ENCODE results near the gene SLC25A18.

Gene SLC25A18

GRCh38 chr22:17569971-17570511 lies 6.7 kb downstream of the SLC25A18 start:
- peaks cover 8% of the 10 kb centered on the region for H3K4me1 ChIP-seq (ENCODE audit: insufficient read depth, insufficient read length)
- TF ChIP-seq YY1 (IDR thresholded peaks at IDR 0.05; ENCODE audit: insufficient read depth, insufficient read length) (no peak), SUZ12 (IDR thresholded peaks at IDR 0.05; ENCODE audit: extremely low read depth, insufficient read depth, insufficient read length) (no peak), ZNF274 (IDR thresholded peaks at IDR 0.05; ENCODE audit: low read depth, low read length) (no peak)
- H3K9me3 ChIP-seq (ENCODE audit: insufficient read depth, low read length) = no peaks in the 10 kb centered on the region
- peak overlapping the region; percentile 3 for H3K9ac ChIP-seq (ENCODE audit: insufficient read length, low read depth)
- H3K27me3 ChIP-seq (ENCODE audit: insufficient read depth, insufficient read length) = no peaks in the 10 kb centered on the region
- H3K4me3 ChIP-seq (ENCODE audit: insufficient read length, low read depth) = no peak overlapping the region
- no peak for DNase-seq (ENCODE audit: low read depth, low spot score)
- no peaks in the 10 kb centered on the region for H3K36me3 ChIP-seq (ENCODE audit: insufficient read depth, insufficient read length, low read length)

- TF ChIP-seq ZNF274 (IDR thresholded peaks at IDR 0.05; ENCODE audit: low read depth, low read length) = no peak
- TF ChIP-seq SUZ12 (IDR thresholded peaks at IDR 0.05; ENCODE audit: extremely low read depth, insufficient read depth, insufficient read length) = no peak
- TF ChIP-seq YY1 (IDR thresholded peaks at IDR 0.05; ENCODE audit: insufficient read depth, insufficient read length) = no peak
- H3K4me1 ChIP-seq (ENCODE audit: insufficient read depth, insufficient read length) = peaks cover 8% of the 10 kb centered on the region
- H3K9me3 ChIP-seq (ENCODE audit: insufficient read depth, low read length) = no peaks in the 10 kb centered on the region
- H3K36me3 ChIP-seq (ENCODE audit: insufficient read depth, insufficient read length, low read length) = no peaks in the 10 kb centered on the region
- no peaks in the 10 kb centered on the region for H3K27me3 ChIP-seq (ENCODE audit: insufficient read depth, insufficient read length)
- H3K4me3 ChIP-seq (ENCODE audit: insufficient read length, low read depth) = no peak overlapping the region
- H3K9ac ChIP-seq (ENCODE audit: insufficient read length, low read depth) = no peak overlapping the region
- DNase-seq (ENCODE audit: low read depth, low spot score) = no peak
These were observed 7.7 kb downstream of the SLC25A18 start for GRCh38 chr22:17570851-17571631.

DNA sequence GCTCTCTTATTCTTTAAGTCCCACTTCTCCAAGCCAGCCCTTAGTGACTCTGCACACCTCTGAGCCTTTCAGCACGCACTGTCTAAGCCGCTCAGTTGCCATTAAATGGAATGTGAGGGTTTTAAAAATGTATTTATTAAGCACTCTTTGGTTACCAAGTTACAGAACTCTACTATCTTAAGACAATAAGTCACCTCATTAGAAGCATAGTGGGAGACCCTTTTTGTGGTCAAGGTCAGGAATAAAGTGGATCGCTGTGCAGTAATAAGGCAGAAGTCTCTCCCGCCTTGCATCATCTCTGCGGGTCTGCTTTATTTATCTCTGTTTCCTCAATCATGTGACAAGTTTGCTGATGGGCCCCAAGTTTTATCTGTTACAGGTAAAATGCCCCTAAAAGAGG lies 11.9 kb downstream of the SLC25A18 start:
- H3K9ac ChIP-seq (ENCODE audit: insufficient read length, low read depth) = no peak overlapping the region

DNA sequence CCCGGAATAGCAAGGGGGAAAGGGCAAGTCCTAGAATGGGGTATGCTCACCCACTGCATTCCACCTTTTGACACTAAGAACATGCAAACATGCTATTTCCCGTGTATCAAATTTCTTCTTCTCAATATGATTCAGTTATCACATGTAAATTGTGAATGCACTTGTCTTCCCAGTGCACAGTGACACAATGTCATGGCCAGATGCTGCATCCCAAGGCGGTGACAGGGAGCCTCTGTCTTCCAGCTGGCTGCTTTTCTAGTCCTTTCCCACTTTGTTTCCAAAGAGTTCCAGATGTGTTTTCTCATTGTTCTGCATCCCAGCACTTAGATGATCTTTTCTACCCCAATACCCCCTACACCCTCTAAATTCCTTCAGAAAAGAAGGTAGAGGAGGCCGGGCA lies 12.4 kb downstream of the SLC25A18 start:
- Histone ChIP-seq H3K9me3 (ENCODE audit: insufficient read depth, low read length) (no peaks in the 10 kb centered on the region), H3K9ac (ENCODE audit: insufficient read length, low read depth) (no peak overlapping the region), H3K36me3 (ENCODE audit: insufficient read depth, insufficient read length, low read length) (no peaks in the 10 kb centered on the region), H3K27me3 (ENCODE audit: insufficient read depth, insufficient read length) (no peaks in the 10 kb centered on the region), H3K4me1 (ENCODE audit: insufficient read depth, insufficient read length) (peaks cover 5% of the 10 kb centered on the region), H3K4me3 (ENCODE audit: insufficient read length, low read depth) (no peak overlapping the region)
- TF ChIP-seq SUZ12 (IDR thresholded peaks at IDR 0.05; ENCODE audit: extremely low read depth, insufficient read depth, insufficient read length) = no peak
- no peak for DNase-seq (ENCODE audit: low read depth, low spot score)

More for the DNA sequence above, 11.9 kb downstream of the SLC25A18 start:
- TF ChIP-seq ZNF274 (IDR thresholded peaks at IDR 0.05; ENCODE audit: low read depth, low read length) = no peak
- no peak for TF ChIP-seq SUZ12 (IDR thresholded peaks at IDR 0.05; ENCODE audit: extremely low read depth, insufficient read depth, insufficient read length)
- no peak for TF ChIP-seq YY1 (IDR thresholded peaks at IDR 0.05; ENCODE audit: insufficient read depth, insufficient read length)
- no peak for DNase-seq (ENCODE audit: low read depth, low spot score)
- Histone ChIP-seq H3K36me3 (ENCODE audit: insufficient read depth, insufficient read length, low read length) (no peaks in the 10 kb centered on the region), H3K4me1 (ENCODE audit: insufficient read depth, insufficient read length) (peaks cover 3% of the 10 kb centered on the region), H3K4me3 (ENCODE audit: insufficient read length, low read depth) (no peak overlapping the region), H3K27me3 (ENCODE audit: insufficient read depth, insufficient read length) (no peaks in the 10 kb centered on the region), H3K9me3 (ENCODE audit: insufficient read depth, low read length) (no peaks in the 10 kb centered on the region)

- Histone ChIP-seq H3K9me3 (ENCODE audit: insufficient read depth, low read length) (no peaks in the 10 kb centered on the region), H3K4me3 (ENCODE audit: insufficient read length, low read depth) (no peak overlapping the region), H3K9ac (ENCODE audit: insufficient read length, low read depth) (no peak overlapping the region), H3K27me3 (ENCODE audit: insufficient read depth, insufficient read length) (no peaks in the 10 kb centered on the region), H3K4me1 (ENCODE audit: insufficient read depth, insufficient read length) (peaks cover 12% of the 10 kb centered on the region), H3K36me3 (ENCODE audit: insufficient read depth, insufficient read length, low read length) (no peaks in the 10 kb centered on the region)
- TF ChIP-seq YY1 (IDR thresholded peaks at IDR 0.05; ENCODE audit: insufficient read depth, insufficient read length) (no peak), ZNF274 (IDR thresholded peaks at IDR 0.05; ENCODE audit: low read depth, low read length) (no peak), SUZ12 (IDR thresholded peaks at IDR 0.05; ENCODE audit: extremely low read depth, insufficient read depth, insufficient read length) (no peak)
- no peak for DNase-seq (ENCODE audit: low read depth, low spot score)
These were observed 13.2 kb downstream of the SLC25A18 start for GRCh38 chr22:17576470-17576869.

- H3K9ac ChIP-seq (ENCODE audit: insufficient read length, low read depth) = no peak overlapping the region
- no peaks in the 10 kb centered on the region for H3K9me3 ChIP-seq (ENCODE audit: insufficient read depth, low read length)
- H3K4me3 ChIP-seq (ENCODE audit: insufficient read length, low read depth) = no peak overlapping the region
- H3K4me1 ChIP-seq (ENCODE audit: insufficient read depth, insufficient read length) = peaks cover 15% of the 10 kb centered on the region
- DNase-seq (ENCODE audit: low read depth, low spot score) = no peak
- H3K27me3 ChIP-seq (ENCODE audit: insufficient read depth, insufficient read length) = no peaks in the 10 kb centered on the region
- TF ChIP-seq ZNF274 (IDR thresholded peaks at IDR 0.05; ENCODE audit: low read depth, low read length) (no peak), SUZ12 (IDR thresholded peaks at IDR 0.05; ENCODE audit: extremely low read depth, insufficient read depth, insufficient read length) (no peak), YY1 (IDR thresholded peaks at IDR 0.05; ENCODE audit: insufficient read depth, insufficient read length) (no peak)
- peaks cover 8% of the 10 kb centered on the region for H3K36me3 ChIP-seq (ENCODE audit: insufficient read depth, insufficient read length, low read length)
These were observed 14.9 kb downstream of the SLC25A18 start for GRCh38 chr22:17578136-17578754.

- Histone ChIP-seq H3K4me3 (ENCODE audit: insufficient read length, low read depth) (no peak overlapping the region), H3K4me1 (ENCODE audit: insufficient read depth, insufficient read length) (peaks cover 15% of the 10 kb centered on the region), H3K27me3 (ENCODE audit: insufficient read depth, insufficient read length) (no peaks in the 10 kb centered on the region), H3K36me3 (ENCODE audit: insufficient read depth, insufficient read length, low read length) (peaks cover 10% of the 10 kb centered on the region), H3K9me3 (ENCODE audit: insufficient read depth, low read length) (no peaks in the 10 kb centered on the region), H3K9ac (ENCODE audit: insufficient read length, low read depth) (no peak overlapping the region)
- TF ChIP-seq SUZ12 (IDR thresholded peaks at IDR 0.05; ENCODE audit: extremely low read depth, insufficient read depth, insufficient read length) (no peak), ZNF274 (IDR thresholded peaks at IDR 0.05; ENCODE audit: low read depth, low read length) (no peak), YY1 (IDR thresholded peaks at IDR 0.05; ENCODE audit: insufficient read depth, insufficient read length) (no peak)
- DNase-seq (ENCODE audit: low read depth, low spot score) = no peak
These were observed 16.3 kb downstream of the SLC25A18 start for GRCh38 chr22:17579535-17579981.

All from NT2/D1 (cell line).